Measurements from ENCODE around the gene DUS1L.

The DUS1L gene

DNA sequence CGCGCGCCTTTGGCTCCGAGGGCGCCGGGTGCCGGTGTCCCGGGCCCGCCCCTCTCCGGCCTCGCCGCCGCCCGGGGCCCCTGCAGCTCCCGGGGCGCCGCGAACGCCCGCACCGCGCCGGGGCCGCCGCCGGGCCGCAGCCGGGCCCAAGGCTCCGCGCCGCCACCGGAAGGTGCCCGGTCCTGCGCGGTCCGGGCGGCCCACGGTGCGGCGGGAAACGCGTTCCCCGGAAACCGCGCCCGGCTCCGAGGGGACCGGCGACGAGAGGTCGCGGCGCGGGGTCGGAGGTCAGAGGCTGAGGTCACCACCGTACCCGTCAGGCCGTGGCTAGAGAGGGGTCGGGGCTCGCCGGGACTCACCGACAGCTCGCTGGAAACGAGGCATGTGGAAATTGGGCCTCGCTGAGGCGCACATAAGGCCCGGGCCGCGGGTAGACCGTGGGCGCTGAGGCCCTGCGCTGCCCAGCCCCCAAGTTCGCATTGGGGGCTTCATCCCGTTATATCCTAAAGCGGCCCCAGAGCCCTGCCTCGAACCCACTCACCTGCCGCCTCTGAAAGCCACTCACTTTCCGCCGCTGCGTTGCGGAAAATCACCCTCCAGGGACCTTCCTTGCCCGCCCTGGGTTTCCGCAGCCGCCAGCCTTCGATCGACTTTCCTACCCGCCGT lies at the start of gene DUS1L:
Gene DUS1L (minus strand): TSS at position 167 of the 666 bp plus-strand sequence. CDS start 745 bp downstream, outside the sequence.
- ATAC-seq: peak; percentile 51
- TF ChIP-seq ZFP3 (CRISPR knock-in tag; IDR thresholded peaks at IDR 0.05) (peak; percentile 82), GLIS3 (CRISPR knock-in tag; IDR thresholded peaks at IDR 0.05) (0 out of 2 replicates have a peak, but pooled peaks have one; percentile 26), ZFP30 (CRISPR knock-in tag; IDR thresholded peaks at IDR 0.05) (no peak), CSDC2 (CRISPR knock-in tag; IDR thresholded peaks at IDR 0.05) (peak; percentile 77; the same call in 1 of the 2 replicates)
- TF ChIP-seq, protein P1, sequence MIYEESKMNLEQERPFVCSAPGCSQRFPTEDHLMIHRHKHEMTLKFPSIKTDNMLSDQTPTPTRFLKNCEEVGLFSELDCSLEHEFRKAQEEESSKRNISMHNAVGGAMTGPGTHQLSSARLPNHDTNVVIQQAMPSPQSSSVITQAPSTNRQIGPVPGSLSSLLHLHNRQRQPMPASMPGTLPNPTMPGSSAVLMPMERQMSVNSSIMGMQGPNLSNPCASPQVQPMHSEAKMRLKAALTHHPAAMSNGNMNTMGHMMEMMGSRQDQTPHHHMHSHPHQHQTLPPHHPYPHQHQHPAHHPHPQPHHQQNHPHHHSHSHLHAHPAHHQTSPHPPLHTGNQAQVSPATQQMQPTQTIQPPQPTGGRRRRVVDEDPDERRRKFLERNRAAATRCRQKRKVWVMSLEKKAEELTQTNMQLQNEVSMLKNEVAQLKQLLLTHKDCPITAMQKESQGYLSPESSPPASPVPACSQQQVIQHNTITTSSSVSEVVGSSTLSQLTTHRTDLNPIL (CRISPR knock-in tag; IDR thresholded peaks at IDR 0.05; ENCODE audit: low read depth): no peak
- TF ChIP-seq, protein P2, sequence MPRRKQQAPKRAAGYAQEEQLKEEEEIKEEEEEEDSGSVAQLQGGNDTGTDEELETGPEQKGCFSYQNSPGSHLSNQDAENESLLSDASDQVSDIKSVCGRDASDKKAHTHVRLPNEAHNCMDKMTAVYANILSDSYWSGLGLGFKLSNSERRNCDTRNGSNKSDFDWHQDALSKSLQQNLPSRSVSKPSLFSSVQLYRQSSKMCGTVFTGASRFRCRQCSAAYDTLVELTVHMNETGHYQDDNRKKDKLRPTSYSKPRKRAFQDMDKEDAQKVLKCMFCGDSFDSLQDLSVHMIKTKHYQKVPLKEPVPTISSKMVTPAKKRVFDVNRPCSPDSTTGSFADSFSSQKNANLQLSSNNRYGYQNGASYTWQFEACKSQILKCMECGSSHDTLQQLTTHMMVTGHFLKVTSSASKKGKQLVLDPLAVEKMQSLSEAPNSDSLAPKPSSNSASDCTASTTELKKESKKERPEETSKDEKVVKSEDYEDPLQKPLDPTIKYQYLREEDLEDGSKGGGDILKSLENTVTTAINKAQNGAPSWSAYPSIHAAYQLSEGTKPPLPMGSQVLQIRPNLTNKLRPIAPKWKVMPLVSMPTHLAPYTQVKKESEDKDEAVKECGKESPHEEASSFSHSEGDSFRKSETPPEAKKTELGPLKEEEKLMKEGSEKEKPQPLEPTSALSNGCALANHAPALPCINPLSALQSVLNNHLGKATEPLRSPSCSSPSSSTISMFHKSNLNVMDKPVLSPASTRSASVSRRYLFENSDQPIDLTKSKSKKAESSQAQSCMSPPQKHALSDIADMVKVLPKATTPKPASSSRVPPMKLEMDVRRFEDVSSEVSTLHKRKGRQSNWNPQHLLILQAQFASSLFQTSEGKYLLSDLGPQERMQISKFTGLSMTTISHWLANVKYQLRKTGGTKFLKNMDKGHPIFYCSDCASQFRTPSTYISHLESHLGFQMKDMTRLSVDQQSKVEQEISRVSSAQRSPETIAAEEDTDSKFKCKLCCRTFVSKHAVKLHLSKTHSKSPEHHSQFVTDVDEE (CRISPR knock-in tag; IDR thresholded peaks at IDR 0.05): peak; percentile 92
- TF ChIP-seq, protein P3, sequence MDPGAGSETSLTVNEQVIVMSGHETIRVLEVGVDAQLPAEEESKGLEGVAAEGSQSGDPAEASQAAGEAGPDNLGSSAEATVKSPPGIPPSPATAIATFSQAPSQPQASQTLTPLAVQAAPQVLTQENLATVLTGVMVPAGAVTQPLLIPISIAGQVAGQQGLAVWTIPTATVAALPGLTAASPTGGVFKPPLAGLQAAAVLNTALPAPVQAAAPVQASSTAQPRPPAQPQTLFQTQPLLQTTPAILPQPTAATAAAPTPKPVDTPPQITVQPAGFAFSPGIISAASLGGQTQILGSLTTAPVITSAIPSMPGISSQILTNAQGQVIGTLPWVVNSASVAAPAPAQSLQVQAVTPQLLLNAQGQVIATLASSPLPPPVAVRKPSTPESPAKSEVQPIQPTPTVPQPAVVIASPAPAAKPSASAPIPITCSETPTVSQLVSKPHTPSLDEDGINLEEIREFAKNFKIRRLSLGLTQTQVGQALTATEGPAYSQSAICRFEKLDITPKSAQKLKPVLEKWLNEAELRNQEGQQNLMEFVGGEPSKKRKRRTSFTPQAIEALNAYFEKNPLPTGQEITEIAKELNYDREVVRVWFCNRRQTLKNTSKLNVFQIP (CRISPR knock-in tag; IDR thresholded peaks at IDR 0.05; ENCODE audit: borderline replicate concordance, low read depth): 0 out of 2 replicates have a peak, but pooled peaks have one; percentile 69

DNA sequence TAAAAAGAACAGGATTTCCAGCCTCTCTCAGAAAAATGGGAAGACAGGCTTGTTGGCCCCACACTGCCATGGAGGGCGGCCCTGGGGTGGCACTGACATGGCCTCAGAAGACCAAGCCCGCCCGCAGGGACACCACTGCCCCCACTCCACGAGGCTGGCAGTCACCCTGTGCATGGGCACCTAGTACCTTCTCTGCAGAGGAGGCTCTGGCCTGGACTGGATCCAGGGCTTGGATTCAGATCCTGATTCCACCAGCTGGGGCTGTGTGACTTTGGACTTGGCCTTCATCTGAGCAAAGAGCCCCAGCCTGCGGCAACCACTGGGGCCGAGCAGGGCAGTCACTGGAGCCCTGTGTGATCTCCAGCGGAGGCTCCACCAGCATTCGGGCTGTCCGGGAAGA lies 49.3 kb upstream of the DUS1L start:
- ATAC-seq: no peak
- TF ChIP-seq BACH2 (CRISPR knock-in tag; IDR thresholded peaks at IDR 0.05; ENCODE audit: borderline replicate concordance) (no peak), PPARA (CRISPR knock-in tag; IDR thresholded peaks at IDR 0.05; ENCODE audit: borderline replicate concordance) (no peak), ZFP3 (CRISPR knock-in tag; IDR thresholded peaks at IDR 0.05) (no peak), RARB (CRISPR knock-in tag; IDR thresholded peaks at IDR 0.05) (no peak), ARNTL (CRISPR knock-in tag; IDR thresholded peaks at IDR 0.05; ENCODE audit: borderline replicate concordance, low read depth) (no peak), ZNF565 (CRISPR knock-in tag; conservative IDR thresholded peaks at IDR 0.05; ENCODE audit: low read depth) (no peak), ESRRG (CRISPR knock-in tag; IDR thresholded peaks at IDR 0.05) (no peak), ZNF70 (CRISPR knock-in tag; IDR thresholded peaks at IDR 0.05) (no peak), CSDC2 (CRISPR knock-in tag; IDR thresholded peaks at IDR 0.05) (no peak), TCF4 (CRISPR knock-in tag; IDR thresholded peaks at IDR 0.05; ENCODE audit: borderline replicate concordance) (no peak), ZNF8 (CRISPR knock-in tag; IDR thresholded peaks at IDR 0.05) (no peak), OSR1 (CRISPR knock-in tag; IDR thresholded peaks at IDR 0.05) (no peak), TOX (CRISPR knock-in tag; IDR thresholded peaks at IDR 0.05; ENCODE audit: borderline replicate concordance) (no peak), SNAI2 (CRISPR knock-in tag; IDR thresholded peaks at IDR 0.05) (no peak), GLIS3 (CRISPR knock-in tag; IDR thresholded peaks at IDR 0.05) (no peak)
- TF ChIP-seq, protein P2 (CRISPR knock-in tag; IDR thresholded peaks at IDR 0.05): no peak
- TF ChIP-seq, protein P1 (CRISPR knock-in tag; IDR thresholded peaks at IDR 0.05; ENCODE audit: low read depth): no peak
- TF ChIP-seq, protein P4, sequence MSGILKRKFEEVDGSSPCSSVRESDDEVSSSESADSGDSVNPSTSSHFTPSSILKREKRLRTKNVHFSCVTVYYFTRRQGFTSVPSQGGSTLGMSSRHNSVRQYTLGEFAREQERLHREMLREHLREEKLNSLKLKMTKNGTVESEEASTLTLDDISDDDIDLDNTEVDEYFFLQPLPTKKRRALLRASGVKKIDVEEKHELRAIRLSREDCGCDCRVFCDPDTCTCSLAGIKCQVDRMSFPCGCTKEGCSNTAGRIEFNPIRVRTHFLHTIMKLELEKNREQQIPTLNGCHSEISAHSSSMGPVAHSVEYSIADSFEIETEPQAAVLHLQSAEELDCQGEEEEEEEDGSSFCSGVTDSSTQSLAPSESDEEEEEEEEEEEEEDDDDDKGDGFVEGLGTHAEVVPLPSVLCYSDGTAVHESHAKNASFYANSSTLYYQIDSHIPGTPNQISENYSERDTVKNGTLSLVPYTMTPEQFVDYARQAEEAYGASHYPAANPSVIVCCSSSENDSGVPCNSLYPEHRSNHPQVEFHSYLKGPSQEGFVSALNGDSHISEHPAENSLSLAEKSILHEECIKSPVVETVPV (CRISPR knock-in tag; IDR thresholded peaks at IDR 0.05): no peak
